ENCODE measurements around the gene PELI2.

PELI2 gene

DNA sequence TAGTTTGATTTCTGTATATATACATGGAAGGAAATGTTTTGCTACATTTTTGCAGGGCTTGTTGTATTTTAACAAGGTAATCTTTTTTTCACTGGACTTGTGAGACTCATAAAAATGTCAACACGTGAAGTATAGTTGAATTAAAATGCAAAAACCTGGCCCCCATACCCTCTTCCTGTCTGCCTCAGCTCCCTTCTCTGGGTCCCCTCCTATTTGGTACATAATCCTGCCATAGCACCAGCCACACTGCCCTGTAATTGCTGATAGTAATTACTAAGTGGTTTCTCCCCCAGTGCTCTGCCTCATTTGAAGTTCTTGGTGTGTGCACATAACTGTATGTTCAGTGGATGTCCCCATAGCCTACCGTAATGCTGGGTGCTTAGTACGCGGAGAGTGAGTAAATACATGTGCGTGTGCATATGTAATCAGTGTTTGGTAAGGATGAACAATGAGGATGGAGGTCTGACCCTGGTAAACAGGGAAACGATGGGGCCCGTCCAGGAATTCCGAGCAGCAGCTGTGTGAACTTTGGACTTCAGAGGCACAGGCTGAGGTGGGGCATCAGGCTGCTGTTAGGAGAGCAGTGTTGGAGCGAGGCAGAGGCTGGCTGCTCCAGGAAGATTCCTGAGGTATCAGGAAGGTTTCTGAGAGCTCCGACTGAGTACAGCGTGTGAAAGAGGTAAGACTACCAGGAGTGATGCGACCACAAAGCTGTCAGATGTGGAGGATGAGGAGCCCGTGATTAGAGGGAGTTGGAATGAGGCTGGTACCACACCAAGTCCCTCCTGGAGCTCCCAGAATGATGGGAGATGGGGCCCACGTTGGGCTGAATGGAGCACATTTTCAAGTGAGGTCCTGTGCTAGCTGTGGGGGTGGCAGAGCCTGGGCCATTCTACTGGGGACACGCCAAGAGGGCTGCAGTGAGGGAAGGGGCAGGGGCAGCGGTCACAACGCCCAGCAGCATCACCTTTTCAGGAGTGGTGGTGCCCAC lies 106.8 kb downstream of the PELI2 start:
- in situ Hi-C loops (cut with HindIII; ENCODE audit: low sequenced_read_pairs): no loop called here

DNA sequence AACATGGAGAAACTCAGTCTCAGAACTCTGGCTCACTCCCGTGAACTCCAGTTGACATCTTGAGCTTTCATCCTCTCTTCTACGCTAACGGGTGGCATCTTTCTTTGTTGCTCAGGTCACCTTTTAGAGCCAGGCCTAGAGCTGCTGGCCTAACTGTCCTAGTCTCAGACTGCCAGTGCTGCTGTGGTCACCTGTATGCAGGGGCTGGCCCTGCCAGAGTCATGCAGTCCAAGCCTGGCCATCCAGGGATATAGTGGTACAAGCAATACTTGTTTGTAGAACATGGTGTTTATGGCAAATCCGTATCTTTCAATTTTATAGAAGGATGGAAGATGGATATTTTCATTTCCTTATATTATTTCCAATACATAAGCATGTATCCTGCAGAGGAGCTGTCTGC lies 117.2 kb downstream of the PELI2 start:
- in situ Hi-C loops (cut with HindIII; ENCODE audit: low sequenced_read_pairs): no loop called here

DNA sequence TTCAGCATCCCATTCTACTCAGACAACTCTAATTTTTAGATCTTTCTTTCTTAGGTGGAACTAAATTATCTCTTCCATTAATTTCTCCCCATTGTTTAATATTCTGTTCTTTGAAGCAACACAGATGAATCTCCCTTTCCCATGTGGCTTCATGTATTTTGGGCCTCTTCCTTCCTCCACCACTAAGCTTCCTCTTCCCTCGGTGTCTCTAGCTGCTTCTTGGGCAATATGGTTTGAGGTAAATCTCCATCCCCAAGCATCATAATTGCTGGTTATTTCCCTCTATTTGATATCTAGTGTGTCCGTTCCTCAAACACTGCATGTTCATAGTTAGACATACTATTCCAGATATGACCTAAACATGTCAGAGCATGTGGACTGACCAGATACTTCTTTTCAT lies 119.2 kb downstream of the PELI2 start:
- in situ Hi-C loops (cut with HindIII; ENCODE audit: low sequenced_read_pairs): no loop called here

DNA sequence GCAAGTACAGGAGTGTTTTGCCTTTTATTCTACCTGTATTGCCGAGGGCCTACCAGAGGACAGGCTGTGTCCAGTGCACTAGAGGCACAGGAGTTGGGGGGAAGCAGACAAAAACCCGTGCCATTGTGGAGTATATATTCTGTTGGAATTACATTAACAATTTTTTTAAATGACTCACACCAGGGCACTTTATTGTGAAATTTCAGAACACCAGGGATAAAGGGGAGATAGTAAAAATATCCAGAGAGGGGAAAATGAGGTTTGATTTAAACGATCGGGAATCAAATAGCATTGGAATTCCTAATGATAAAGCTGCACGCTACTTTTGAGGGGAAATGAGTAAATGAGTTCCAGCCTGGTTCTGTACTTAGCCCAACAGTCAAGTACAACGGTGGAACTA lies 123.2 kb downstream of the PELI2 start:
- in situ Hi-C loops (cut with HindIII; ENCODE audit: low sequenced_read_pairs): no loop called here

DNA sequence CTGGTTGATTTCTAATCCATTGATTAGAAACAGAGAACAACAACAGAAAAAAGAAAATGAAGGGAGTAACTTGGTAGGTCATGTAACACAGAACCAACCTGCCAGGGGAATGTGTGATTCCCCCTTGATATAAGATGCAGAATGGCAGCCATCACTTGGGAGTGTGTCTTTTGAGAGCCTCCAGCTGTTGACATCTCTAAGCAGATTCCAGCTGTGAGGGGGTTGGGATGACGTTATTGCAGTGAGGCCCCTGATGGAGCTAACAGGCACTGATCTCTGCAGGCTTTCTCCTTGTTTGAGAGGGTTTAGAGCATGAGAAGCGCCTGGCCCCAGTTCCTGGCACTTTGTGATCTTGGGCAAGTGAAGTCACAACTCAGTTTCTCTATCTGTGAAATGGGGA lies 124.9 kb downstream of the PELI2 start:
- in situ Hi-C loops (cut with HindIII; ENCODE audit: low sequenced_read_pairs): no loop called here

DNA sequence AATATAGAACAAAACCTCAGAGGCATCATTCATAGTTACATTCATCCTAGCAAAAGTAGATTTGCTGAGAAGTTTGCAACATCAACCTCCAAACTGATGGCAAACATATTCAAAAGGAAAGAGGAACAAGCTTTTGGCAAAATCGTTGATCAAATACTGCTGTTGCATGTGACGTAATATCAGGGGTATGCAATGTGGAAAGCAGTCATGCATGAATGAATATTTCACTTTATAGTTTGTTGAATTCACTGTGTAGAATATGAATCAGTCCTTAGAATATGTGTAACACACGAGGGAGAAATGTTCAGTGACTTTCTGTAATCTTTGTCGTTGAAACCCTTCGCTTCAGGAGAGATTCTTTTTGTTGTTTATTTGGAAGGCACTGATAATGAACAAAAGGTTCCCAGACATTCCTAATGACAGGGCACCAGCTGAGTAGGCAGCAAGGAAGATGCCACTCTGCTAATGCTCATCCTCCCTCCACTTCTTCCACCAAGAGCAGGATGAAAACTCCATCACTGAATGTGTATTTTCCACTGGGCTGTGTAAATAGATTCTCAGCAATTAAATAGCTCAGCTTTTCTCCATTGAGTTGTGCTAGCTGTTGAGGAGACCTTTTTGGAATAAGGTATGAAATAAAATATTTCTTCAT lies 126.1 kb downstream of the PELI2 start:
- in situ Hi-C loops (cut with HindIII; ENCODE audit: low sequenced_read_pairs): no loop called here

DNA sequence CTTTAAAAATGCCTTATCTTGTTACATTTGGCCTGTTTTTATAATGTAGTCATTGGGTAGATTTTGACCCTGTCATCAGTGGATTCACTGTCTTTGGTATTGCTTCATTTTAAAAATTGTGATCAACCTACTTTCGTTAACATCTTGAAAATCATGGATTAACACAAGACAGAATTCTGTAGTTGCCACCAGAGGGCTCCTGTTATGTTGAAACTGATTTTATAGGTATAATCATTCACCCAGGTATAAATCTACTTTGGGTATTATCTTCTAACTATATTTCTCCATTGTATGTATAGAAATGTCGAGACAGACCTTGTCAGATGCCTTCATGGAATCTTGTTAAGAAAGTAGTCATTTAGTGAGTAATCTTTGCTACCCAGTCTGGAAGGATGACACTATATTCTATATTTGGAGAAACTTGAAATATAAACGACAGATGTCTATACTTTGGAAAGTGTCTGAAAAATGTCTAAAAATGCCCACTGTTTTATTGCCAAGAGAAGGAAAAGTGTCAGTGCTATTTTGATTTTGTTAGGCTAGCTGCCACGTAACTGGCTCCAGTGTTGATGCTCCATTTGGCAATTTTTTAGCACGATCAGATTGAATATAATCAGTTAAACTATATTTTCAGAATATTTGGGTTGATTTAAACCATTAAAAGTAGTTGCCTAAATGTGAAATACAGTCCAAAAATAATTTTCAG lies 129.4 kb downstream of the PELI2 start:
- in situ Hi-C loops (cut with HindIII; ENCODE audit: low sequenced_read_pairs): no loop called here

DNA sequence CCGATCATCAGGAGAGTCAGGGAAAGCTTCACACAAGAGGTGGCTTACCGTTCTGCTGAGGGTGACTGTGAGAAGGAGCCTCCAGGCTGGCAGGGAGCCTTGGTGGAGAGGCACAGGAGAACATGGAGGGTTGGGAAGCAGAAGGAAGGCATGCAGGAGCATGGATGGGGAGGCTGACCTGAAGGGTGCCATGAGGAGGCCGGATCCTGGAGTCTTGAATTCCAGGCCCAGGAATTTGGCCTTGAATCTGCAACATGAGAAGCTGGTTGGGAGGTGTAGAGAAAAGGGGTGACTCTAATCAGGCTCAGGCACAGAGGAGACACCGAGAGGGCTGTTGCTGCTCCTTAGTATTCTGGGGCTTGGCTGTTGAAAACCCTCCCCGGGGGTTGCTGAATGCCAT lies 130.2 kb downstream of the PELI2 start:
- in situ Hi-C loops (cut with HindIII; ENCODE audit: low sequenced_read_pairs): no loop called here

DNA sequence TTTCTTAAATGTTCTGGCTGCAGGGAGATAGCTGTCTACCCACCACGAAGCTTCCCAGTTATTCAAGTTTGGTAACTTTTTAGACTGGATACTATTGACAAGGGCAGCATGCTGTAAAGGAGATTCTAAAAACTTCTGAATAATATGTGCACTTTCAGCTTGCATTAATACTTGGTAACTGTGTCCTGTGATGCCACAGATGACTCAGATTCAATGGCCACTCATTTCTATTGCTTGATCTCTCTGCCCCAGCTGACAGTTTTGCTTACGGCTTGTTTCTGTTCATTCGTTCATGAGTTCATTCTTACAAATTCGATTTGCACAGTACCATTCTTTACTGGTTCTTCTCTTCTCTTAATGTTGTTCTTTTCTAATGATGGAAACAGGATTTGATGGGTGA lies 142.8 kb downstream of the PELI2 start:
- in situ Hi-C loops (cut with HindIII; ENCODE audit: low sequenced_read_pairs): no loop called here

DNA sequence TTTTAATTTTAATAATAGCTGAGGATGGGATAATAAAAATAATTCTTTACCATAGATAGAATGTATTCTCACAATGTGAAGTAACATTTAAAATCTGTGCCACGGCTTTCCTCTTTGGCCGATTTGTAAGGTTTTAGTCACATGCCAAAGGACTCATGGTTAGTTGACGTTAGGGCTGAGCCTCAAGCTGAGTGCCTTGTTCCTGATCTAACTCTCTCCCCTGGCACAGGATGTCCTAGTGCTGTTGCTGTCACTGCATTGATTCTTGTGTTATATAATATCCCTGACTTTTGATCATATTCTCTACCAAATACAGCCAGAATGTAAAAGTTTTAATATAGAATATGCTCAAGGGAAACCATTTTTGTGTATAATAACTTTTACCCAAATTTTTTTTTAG lies 144.3 kb downstream of the PELI2 start:
- in situ Hi-C loops (cut with HindIII; ENCODE audit: low sequenced_read_pairs): no loop called here

DNA sequence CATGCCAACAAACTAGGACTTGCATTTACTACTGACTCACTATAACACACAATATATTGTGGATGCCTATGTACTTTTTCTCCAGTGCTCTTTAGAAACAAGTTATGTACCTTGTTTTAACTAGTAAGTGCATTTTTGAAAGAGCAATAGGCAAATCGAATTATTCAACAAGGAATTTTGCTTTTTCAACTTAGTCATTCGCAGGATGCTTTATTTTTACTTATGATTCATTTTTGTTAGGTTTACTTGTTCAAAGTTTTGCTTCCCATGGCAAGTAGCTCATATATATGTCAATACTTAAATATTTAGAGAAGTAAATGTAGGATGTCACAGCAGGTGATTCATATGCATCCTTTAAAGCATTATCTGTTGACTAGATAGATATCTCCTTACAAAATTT lies 149.8 kb downstream of the PELI2 start:
- in situ Hi-C loops (cut with HindIII; ENCODE audit: low sequenced_read_pairs): no loop called here

DNA sequence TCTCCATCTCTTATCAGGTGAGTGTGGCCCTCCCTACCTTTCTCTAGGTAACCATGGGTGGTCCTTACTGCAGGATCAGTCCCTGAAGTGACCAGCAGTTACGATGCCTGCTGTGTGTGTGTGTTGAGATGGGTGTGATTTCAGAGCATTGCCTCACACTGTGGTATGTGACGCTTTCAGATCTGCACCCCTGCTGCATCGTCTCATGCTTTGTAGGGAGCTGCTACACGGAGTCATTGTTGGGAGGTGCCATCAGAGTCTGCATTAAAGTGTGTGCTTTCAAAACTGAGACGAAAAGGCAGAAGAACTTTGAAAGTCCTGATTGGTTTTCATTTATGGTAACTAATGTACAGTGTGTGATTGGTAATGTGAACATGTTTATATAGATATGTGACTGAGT lies 150.5 kb downstream of the PELI2 start:
- in situ Hi-C loops (cut with HindIII; ENCODE audit: low sequenced_read_pairs): no loop called here

DNA sequence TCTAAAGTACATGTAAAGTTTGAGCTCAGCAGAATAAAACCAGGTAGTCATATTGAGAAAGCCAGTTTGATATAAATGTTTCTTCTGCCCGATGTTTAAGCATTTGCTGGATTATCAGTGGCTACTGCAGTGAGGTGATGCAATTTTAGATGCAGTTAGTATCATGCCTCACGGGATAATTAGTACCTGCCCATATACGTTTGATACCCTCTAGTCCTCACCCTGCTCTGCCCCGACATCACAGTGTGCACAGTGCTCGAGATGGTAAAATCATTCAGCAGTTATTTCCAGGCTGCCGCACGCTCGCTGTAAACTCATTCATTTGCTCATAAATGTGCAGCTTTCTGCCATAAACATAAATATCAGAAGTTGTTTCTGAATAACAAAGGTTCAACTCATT lies 152.7 kb downstream of the PELI2 start:
- in situ Hi-C loops (cut with HindIII; ENCODE audit: low sequenced_read_pairs): no loop called here

DNA sequence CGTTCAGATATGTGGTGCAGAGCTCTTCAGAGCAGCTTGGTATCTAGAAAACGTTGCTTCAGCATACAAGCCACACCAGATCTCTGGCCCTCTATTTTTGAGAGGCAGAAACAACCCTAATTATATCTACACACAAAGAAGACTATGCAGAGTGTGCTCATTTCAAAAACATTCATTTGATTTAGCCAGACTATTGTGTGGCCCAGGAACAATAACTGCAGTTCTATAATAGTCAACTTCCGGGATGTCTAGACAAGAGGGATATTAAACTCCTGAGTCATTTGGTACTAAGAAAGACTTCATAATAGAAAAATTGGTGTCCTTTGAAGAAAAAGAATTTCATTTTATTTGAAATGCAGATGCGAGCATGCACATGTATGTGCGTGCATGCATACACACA lies 153.8 kb downstream of the PELI2 start:
- in situ Hi-C loops (cut with HindIII; ENCODE audit: low sequenced_read_pairs): no loop called here

DNA sequence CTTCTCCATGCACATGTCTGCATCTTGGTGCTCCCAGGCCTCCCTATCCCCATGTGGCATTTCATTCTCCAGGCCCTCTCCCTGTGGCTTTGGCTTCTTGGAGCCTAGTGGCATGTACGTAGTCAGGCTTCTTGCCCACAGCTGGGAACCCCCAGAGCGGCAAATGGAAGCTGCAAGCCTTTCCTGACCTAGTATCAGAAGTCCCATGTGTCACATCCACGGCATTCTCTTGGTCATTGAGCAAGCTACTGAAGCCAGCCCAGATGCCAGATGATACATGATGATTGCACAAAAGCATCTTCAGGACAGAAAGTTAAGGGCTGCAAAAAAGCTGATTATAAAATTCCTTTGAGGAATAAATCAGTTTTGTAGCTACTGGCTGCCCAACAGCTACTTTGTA lies 154.9 kb downstream of the PELI2 start:
- in situ Hi-C loops (cut with HindIII; ENCODE audit: low sequenced_read_pairs): no loop called here

DNA sequence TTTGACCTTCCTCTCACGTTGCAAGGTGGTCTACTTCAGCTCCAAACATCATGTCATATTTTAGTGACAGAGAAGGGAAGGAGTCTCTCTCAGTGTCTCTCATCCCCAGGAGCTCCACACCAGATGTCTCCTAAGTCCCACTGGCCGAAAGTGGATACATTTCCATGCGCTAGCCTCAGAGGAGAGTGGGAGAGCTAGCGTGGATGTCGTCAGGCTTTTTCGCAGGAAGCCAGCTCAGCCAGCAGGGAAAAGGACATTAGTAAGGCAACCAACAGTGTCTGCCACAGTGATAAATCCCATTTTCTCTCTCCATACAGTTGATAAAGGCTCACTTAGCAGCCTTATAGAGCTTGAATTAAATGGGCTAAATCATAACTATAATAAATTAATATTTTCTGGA lies 155.7 kb downstream of the PELI2 start:
- in situ Hi-C loops (cut with HindIII; ENCODE audit: low sequenced_read_pairs): no loop called here

DNA sequence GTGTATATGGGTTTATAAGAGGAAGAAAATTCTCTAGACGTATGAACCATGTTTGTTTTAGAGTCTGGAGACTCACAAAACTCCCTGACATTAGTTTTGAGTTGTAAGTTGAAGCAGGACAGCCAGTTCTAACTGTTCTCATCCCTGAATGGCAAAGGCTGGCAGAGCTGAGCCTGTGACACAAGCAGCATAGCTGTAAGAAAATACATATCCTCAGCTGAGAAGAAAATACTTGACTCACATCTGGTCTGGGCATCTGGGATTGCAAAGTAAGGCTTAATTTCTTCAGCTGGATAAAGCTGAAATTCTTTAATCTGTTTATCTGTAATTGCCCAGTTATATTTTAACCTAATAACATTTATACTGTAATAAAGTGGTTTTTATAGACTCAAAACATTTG lies 156.3 kb downstream of the PELI2 start:
- in situ Hi-C loops (cut with HindIII; ENCODE audit: low sequenced_read_pairs): no loop called here

DNA sequence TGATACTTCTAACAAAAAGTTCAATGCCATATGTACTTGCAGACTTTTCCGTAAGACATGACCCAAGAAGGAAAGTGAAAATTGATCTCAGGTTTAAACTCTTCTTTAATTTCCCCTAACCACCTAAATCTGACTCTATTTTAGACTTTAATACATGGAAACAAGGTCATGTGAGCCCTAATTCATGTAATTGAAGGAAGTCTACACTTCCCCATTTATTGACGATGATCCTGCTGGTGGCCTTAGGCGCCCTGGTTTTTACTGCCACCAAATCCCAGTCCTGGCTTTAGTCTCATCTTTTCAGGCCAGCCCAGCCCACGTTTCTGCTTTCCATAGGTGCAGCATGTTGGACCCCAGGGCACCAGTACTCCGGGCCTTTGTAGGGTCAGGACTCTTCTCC lies 157.9 kb downstream of the PELI2 start:
- in situ Hi-C loops (cut with HindIII; ENCODE audit: low sequenced_read_pairs): no loop called here

DNA sequence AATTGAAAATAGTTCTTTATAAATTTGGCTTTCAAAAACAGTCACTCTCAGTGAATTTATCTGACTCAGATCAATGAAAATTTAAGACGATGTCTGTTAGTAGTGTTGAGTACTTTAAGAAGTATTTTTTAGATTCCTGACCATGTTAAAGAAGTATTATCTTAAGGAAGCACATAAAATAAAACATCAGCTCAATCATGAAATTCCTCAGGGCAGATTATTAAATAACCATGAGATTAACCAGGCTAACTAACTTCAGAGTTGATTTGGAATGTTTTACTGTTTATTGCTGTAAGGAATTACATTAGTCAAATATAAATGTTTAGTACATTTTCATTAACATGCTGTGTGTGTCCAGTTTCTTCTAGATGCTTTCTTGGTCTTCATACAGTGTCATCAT lies 160.2 kb downstream of the PELI2 start:
- in situ Hi-C loops (cut with HindIII; ENCODE audit: low sequenced_read_pairs): no loop called here

DNA sequence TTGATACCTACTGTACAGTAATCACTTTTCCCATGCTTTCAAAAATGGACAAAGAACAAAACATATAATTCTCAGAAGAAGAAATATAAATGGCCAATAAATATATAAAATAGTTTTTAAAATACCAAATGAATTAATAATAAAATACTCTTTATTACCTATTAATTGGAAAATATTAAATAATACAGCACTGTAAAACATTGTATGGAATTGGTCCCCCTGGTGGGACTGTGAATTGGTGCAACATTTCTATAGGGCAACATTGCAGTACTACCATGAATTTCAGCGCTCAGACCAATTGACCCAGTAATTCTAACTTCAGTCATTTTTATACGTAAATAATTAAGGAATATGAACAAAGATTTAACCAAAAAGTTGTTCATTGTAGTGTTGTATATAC lies 162.6 kb downstream of the PELI2 start:
- in situ Hi-C loops (cut with HindIII; ENCODE audit: low sequenced_read_pairs): no loop called here

DNA sequence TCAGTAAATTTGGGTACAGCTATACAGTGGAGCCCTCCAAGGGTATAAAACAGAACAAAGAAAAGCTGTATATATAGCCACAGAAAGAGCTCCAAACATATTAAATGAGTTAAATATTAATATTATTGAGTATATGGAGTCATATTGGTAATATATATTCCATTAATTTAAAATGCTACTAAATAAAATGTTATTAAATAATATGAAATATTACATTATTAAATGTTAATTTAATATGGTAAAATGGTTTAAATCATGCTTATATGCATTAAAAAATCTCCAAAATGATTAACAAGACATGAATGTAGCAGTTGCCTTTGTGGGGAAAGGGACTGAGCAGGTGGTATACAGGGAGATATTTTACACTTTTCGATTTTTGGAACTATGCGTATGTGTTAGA lies 164.0 kb downstream of the PELI2 start:
- in situ Hi-C loops (cut with HindIII; ENCODE audit: low sequenced_read_pairs): no loop called here

DNA sequence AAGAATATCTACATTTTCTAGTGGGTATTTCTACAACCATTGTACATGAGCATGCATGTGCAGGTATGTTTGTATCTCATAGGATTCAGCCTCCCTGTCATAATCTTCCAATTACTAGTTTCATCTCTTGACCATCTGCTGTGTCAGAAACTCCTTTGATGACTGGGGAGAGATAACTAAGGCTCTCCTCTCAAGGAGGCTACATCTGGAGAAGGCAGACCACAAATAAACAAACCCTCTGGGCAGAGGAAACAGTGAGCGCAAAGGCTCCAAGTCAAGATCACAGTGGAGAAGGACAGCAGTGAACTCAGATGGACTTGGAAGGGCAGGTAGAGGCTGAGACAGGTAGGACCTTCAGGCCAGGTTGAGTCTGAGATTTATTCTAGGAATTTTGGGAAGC lies 166.4 kb downstream of the PELI2 start:
- in situ Hi-C loops (cut with HindIII; ENCODE audit: low sequenced_read_pairs): no loop called here
